Measurements from ENCODE around the gene TRIM54. TPM values are rescaled to one million over a fixed set of nuclear protein-coding genes. Genes with fewer than 3 reads are reported as not detected.
A peak's percentile ranks its signal among the peaks of the same experiment; 100 is the strongest.

Gene TRIM54
- total and polyA plus RNA-seq, 2 donors (not counting 3 experiments of a cell fraction or from before 2014, with no cell fraction given) = 0.51 to 1.7 TPM

DNA sequence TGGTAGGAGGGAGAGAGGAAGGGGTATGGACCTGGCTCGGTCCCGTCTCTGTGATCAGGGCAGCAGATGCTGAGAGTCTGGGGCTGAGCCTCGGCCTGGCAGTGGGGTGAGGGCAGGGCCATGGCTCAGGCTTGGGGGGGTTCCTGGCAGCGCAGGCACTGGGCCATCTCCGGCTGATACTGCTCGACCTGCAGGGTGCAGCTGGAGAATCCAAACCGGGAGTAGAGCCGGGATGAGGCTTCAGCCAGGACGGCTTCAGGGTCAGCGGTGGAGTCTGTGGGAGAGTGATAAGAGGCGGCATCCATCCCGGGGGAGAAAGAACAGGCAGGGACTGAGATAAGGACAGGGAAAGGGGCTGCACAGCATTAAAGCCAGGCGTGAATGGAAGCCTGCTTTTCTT is 27.0 kb upstream of the TRIM54 start:
- no TSS peak for BruUV-seq (replicated peaks)
- Histone ChIP-seq H3K4me2 (ENCODE audit: insufficient read depth, low read length) (no peak overlapping the region), H3K27me3 (ENCODE audit: control insufficient read depth in 2 of 2, insufficient read depth in 2 of 2, low read length in 2 of 2) (no peaks in the 10 kb centered on the region), H3K9me1 (replicated peaks; ENCODE audit: control insufficient read depth, extremely low read depth, insufficient read depth, low read length) (no peaks in the 10 kb centered on the region), H3K4me1 (ENCODE audit: control insufficient read depth, extremely low read depth, insufficient read depth, low read length) (peaks cover 14% of the 10 kb centered on the region), H3K79me2 (ENCODE audit: control insufficient read depth, insufficient read depth, low read length) (no peaks in the 10 kb centered on the region), H3K9me3 (replicated peaks; ENCODE audit: control insufficient read depth, insufficient read depth, low read length) (no peaks in the 10 kb centered on the region), H4K20me1 (replicated peaks; ENCODE audit: control insufficient read depth, extremely low read depth, insufficient read depth, low read length) (no peaks in the 10 kb centered on the region), H3K36me3 (ENCODE audit: control insufficient read depth in 2 of 2, extremely low read depth in 1 of 2, insufficient read depth in 2 of 2, low read length in 2 of 2) (peaks cover 0 to 15% of the 10 kb centered on the region in 2 experiments), H2AFZ (ENCODE audit: low read depth, low read length) (no peak overlapping the region), H3K9ac (replicated peaks; ENCODE audit: extremely low read depth, insufficient read depth, low read length) (no peak overlapping the region), H3K27ac (ENCODE audit: insufficient read depth, low read depth, low read length) (no peak overlapping the region), H3K4me3 (replicated peaks in 1 of 3; ENCODE audit: insufficient read depth in 1 of 3, low read depth in 1 of 3, low read length in 3 of 3) (no peak overlapping the region)
- FAIRE-seq = peak; percentile 33
- DNase-seq (ENCODE audit: low read depth, low spot score) = peak; percentile 73
- TF ChIP-seq POLR2A (IDR thresholded peaks at IDR 0.05; ENCODE audit: low read depth, low read length) (no peak), GATA2 (IDR thresholded peaks at IDR 0.05; ENCODE audit: insufficient read depth, insufficient read length, low read depth, low read length) (no peak), FOS (IDR thresholded peaks at IDR 0.05; ENCODE audit: borderline replicate concordance, insufficient read depth, low read length) (no peak), POLR2AphosphoS5 (IDR thresholded peaks at IDR 0.05; ENCODE audit: insufficient read depth, low read depth, low read length) (no peak), EZH2 (IDR thresholded peaks at IDR 0.05; ENCODE audit: borderline replicate concordance, low read depth, low read length, severe bottlenecking) (no peak), MYC (IDR thresholded peaks at IDR 0.05; ENCODE audit: low read depth, low read length) (no peak), JUN (IDR thresholded peaks at IDR 0.05; ENCODE audit: borderline replicate concordance, insufficient read depth, insufficient read length, low read depth) (no peak)
- TF ChIP-seq, protein P1, sequence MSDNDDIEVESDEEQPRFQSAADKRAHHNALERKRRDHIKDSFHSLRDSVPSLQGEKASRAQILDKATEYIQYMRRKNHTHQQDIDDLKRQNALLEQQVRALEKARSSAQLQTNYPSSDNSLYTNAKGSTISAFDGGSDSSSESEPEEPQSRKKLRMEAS (IDR thresholded peaks at IDR 0.05; ENCODE audit: insufficient read depth, insufficient read length) = no peak
- TF ChIP-seq, protein P2, sequence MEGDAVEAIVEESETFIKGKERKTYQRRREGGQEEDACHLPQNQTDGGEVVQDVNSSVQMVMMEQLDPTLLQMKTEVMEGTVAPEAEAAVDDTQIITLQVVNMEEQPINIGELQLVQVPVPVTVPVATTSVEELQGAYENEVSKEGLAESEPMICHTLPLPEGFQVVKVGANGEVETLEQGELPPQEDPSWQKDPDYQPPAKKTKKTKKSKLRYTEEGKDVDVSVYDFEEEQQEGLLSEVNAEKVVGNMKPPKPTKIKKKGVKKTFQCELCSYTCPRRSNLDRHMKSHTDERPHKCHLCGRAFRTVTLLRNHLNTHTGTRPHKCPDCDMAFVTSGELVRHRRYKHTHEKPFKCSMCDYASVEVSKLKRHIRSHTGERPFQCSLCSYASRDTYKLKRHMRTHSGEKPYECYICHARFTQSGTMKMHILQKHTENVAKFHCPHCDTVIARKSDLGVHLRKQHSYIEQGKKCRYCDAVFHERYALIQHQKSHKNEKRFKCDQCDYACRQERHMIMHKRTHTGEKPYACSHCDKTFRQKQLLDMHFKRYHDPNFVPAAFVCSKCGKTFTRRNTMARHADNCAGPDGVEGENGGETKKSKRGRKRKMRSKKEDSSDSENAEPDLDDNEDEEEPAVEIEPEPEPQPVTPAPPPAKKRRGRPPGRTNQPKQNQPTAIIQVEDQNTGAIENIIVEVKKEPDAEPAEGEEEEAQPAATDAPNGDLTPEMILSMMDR (IDR thresholded peaks at IDR 0.05; ENCODE audit: extremely low read depth in 1 of 2, insufficient read depth in 1 of 2, low read depth in 1 of 2, low read length in 2 of 2) = no peak
- intact Hi-C loops (cut with micrococcal nuclease) (no loop called here), dilution Hi-C loops (cut with MboI; ENCODE audit: extremely low pct_ligation_motif_present, low sequenced_read_pairs) (no loop called here)
- ChIA-PET CTCF (interaction anchor here (1.2 to 3.0 kb wide), 4 partner anchors 10 to 48 kb away, joined by 3 to 21 read pairs (median 8); no protein-coding TSS in a partner anchor), POLR2A (no interaction called here)
